Activated CD4-positive, alpha-beta T cell treated with anti-CD3 and anti-CD28 coated beads, Interleukin-2, amount 10 ng/mL, durations not matched to agents 7 days and 5 days (primary cell): ENCODE measurements around the gene KIF1A. TPM values are rescaled to one million over a fixed set of nuclear protein-coding genes. Genes with fewer than 3 reads are reported as not detected.

Experiments used
- CTCF ChIA-PET: fragments of 350-600 bp; sonication (Branson Sonifier 250); formaldehyde crosslinking; loops from one replicate; lab custom pipeline; 2021; ENCODE audit warnings: antibody characterized with exemption; lab: Charles Lee
- POLR2A ChIA-PET: fragments of 350-600 bp; sonication (Branson Sonifier 250); formaldehyde crosslinking; loops from one replicate; lab custom pipeline; 2021; ENCODE audit warnings: antibody characterized with exemption; lab: Charles Lee
- DNase-seq: peaks from one replicate; pipeline ENCODE4 v3.0.0-alpha.2; 2020
- H3K27ac Mint-ChIP-seq: one replicate; pipeline ENCODE4 v1.8.0; 2021; ENCODE audit warnings: mild to moderate bottlenecking, moderate library complexity, mixed read lengths
- H3K27me3 Mint-ChIP-seq: one replicate; pipeline ENCODE4 v1.8.0; 2021; ENCODE audit warnings: mixed read lengths
- H3K36me3 Mint-ChIP-seq: one replicate; pipeline ENCODE4 v1.8.0; 2021; ENCODE audit warnings: low read depth, mixed read lengths
- H3K4me1 Mint-ChIP-seq: one replicate; pipeline ENCODE4 v1.8.0; 2021; ENCODE audit warnings: mixed read lengths
- H3K4me3 Mint-ChIP-seq: one replicate; pipeline ENCODE4 v1.8.0; 2021; ENCODE audit warnings: mild to moderate bottlenecking, moderate library complexity, mixed read lengths
- H3K9me3 Mint-ChIP-seq: one replicate; pipeline ENCODE4 v1.8.0; 2021; ENCODE audit warnings: mixed read lengths
- total RNA-seq, 2 experiments: library from RNA; stranded (reverse); gene quantifications; one replicate each; pipeline ENCODE4 v1.2.3, GENCODE V29; 2021

The KIF1A gene
- total RNA-seq, 2 experiments from 2014 or later, result 0.37 to 0.40 TPM

- H3K27ac Mint-ChIP-seq, result no peak overlapping the region
- H3K36me3 Mint-ChIP-seq, result no peaks in the 10 kb centered on the region
- no peaks in the 10 kb centered on the region for H3K4me1 Mint-ChIP-seq
- ChIA-PET POLR2A (no interaction called here), CTCF (no interaction called here)
- DNase-seq, result no peak
- no peaks in the 10 kb centered on the region for H3K27me3 Mint-ChIP-seq
- no peaks in the 10 kb centered on the region for H3K9me3 Mint-ChIP-seq
- H3K4me3 Mint-ChIP-seq, result no peak overlapping the region
These were observed 89.4 kb downstream of the KIF1A start for GRCh38 chr2:240730501-240731177.

GRCh38 chr2:240728827-240729226 lies 91.2 kb downstream of the KIF1A start:
- DNase-seq, result no peak
- Mint-ChIP-seq H3K9me3 (no peaks in the 10 kb centered on the region), H3K27me3 (no peaks in the 10 kb centered on the region)

GRCh38 chr2:240728361-240728760 lies 91.7 kb downstream of the KIF1A start:
- H3K4me3 Mint-ChIP-seq, result no peak overlapping the region
- no peaks in the 10 kb centered on the region for H3K36me3 Mint-ChIP-seq
- no peaks in the 10 kb centered on the region for H3K27me3 Mint-ChIP-seq
- no peaks in the 10 kb centered on the region for H3K4me1 Mint-ChIP-seq
- POLR2A ChIA-PET, result no interaction called here
- H3K9me3 Mint-ChIP-seq, result no peaks in the 10 kb centered on the region
- CTCF ChIA-PET, result no interaction called here
- DNase-seq, result no peak
- H3K27ac Mint-ChIP-seq, result no peak overlapping the region

More at GRCh38 chr2:240728827-240729226, 91.2 kb downstream of the KIF1A start:
- Mint-ChIP-seq H3K27ac (no peak overlapping the region), H3K36me3 (no peaks in the 10 kb centered on the region), H3K4me3 (no peak overlapping the region), H3K4me1 (no peaks in the 10 kb centered on the region)
- ChIA-PET POLR2A (no interaction called here), CTCF (no interaction called here)

- POLR2A ChIA-PET, result no interaction called here
- H3K27me3 Mint-ChIP-seq, result no peaks in the 10 kb centered on the region
- H3K27ac Mint-ChIP-seq, result no peak overlapping the region
- no peaks in the 10 kb centered on the region for H3K36me3 Mint-ChIP-seq
- H3K4me3 Mint-ChIP-seq, result no peak overlapping the region
- DNase-seq, result no peak
- H3K4me1 Mint-ChIP-seq, result no peaks in the 10 kb centered on the region
- no peaks in the 10 kb centered on the region for H3K9me3 Mint-ChIP-seq
- CTCF ChIA-PET, result no interaction called here
These were observed 92.1 kb downstream of the KIF1A start for GRCh38 chr2:240727913-240728312.

- Mint-ChIP-seq H3K4me3 (no peak overlapping the region), H3K4me1 (no peaks in the 10 kb centered on the region), H3K27ac (no peak overlapping the region), H3K27me3 (no peaks in the 10 kb centered on the region), H3K36me3 (no peaks in the 10 kb centered on the region), H3K9me3 (no peaks in the 10 kb centered on the region)
- DNase-seq, result no peak
- ChIA-PET POLR2A (no interaction called here), CTCF (no interaction called here)
These were observed 92.6 kb downstream of the KIF1A start for GRCh38 chr2:240727439-240727838.

- H3K36me3 Mint-ChIP-seq, result no peaks in the 10 kb centered on the region
- no peak overlapping the region for H3K27ac Mint-ChIP-seq
- POLR2A ChIA-PET, result no interaction called here
- DNase-seq, result no peak
- H3K4me3 Mint-ChIP-seq, result no peak overlapping the region
- H3K9me3 Mint-ChIP-seq, result no peaks in the 10 kb centered on the region
- no peaks in the 10 kb centered on the region for H3K4me1 Mint-ChIP-seq
- no peaks in the 10 kb centered on the region for H3K27me3 Mint-ChIP-seq
- CTCF ChIA-PET, result no interaction called here
These were observed 93.1 kb downstream of the KIF1A start for GRCh38 chr2:240726876-240727275.

GRCh38 chr2:240725671-240726070 lies 94.3 kb downstream of the KIF1A start:
- Mint-ChIP-seq H3K4me3 (no peak overlapping the region), H3K4me1 (no peaks in the 10 kb centered on the region), H3K9me3 (no peaks in the 10 kb centered on the region), H3K27me3 (no peaks in the 10 kb centered on the region), H3K27ac (no peak overlapping the region), H3K36me3 (no peaks in the 10 kb centered on the region)
- ChIA-PET CTCF (no interaction called here), POLR2A (no interaction called here)
- DNase-seq, result no peak

GRCh38 chr2:240725266-240725665 lies 94.8 kb downstream of the KIF1A start:
- Mint-ChIP-seq H3K36me3 (no peaks in the 10 kb centered on the region), H3K27me3 (no peaks in the 10 kb centered on the region), H3K4me3 (no peak overlapping the region), H3K9me3 (no peaks in the 10 kb centered on the region), H3K4me1 (no peaks in the 10 kb centered on the region), H3K27ac (no peak overlapping the region)
- POLR2A ChIA-PET, result no interaction called here
- CTCF ChIA-PET, result no interaction called here
- DNase-seq, result no peak

- no peak overlapping the region for H3K4me3 Mint-ChIP-seq
- no peak for DNase-seq
- CTCF ChIA-PET, result no interaction called here
- no peak overlapping the region for H3K27ac Mint-ChIP-seq
- no peaks in the 10 kb centered on the region for H3K9me3 Mint-ChIP-seq
- no peaks in the 10 kb centered on the region for H3K4me1 Mint-ChIP-seq
- H3K27me3 Mint-ChIP-seq, result no peaks in the 10 kb centered on the region
- POLR2A ChIA-PET, result no interaction called here
- H3K36me3 Mint-ChIP-seq, result no peaks in the 10 kb centered on the region
These were observed 95.6 kb downstream of the KIF1A start for GRCh38 chr2:240724431-240724830.

- ChIA-PET CTCF (interaction anchor here (0.7 kb wide), 1 partner anchor 127 kb away, joined by 3 read pairs; no protein-coding TSS in a partner anchor), POLR2A (no interaction called here)
- no peaks in the 10 kb centered on the region for H3K27me3 Mint-ChIP-seq
- no peak for DNase-seq
- H3K36me3 Mint-ChIP-seq, result no peaks in the 10 kb centered on the region
- no peaks in the 10 kb centered on the region for H3K4me1 Mint-ChIP-seq
- no peak overlapping the region for H3K27ac Mint-ChIP-seq
- no peak overlapping the region for H3K4me3 Mint-ChIP-seq
- H3K9me3 Mint-ChIP-seq, result no peaks in the 10 kb centered on the region
These were observed 96.2 kb downstream of the KIF1A start for GRCh38 chr2:240723851-240724250.

GRCh38 chr2:240722796-240723735 lies 97.0 kb downstream of the KIF1A start:
- no peak for DNase-seq
- Mint-ChIP-seq H3K27me3 (no peaks in the 10 kb centered on the region), H3K9me3 (no peaks in the 10 kb centered on the region), H3K4me3 (no peak overlapping the region), H3K4me1 (no peaks in the 10 kb centered on the region), H3K36me3 (no peaks in the 10 kb centered on the region), H3K27ac (no peak overlapping the region)
- ChIA-PET POLR2A (no interaction called here), CTCF (interaction anchor here (0.7 kb wide), 1 partner anchor 126 kb away, joined by 3 read pairs; no protein-coding TSS in a partner anchor)

- no peak for DNase-seq
- Mint-ChIP-seq H3K4me3 (no peak overlapping the region), H3K27me3 (no peaks in the 10 kb centered on the region), H3K4me1 (no peaks in the 10 kb centered on the region), H3K9me3 (no peaks in the 10 kb centered on the region), H3K27ac (no peak overlapping the region), H3K36me3 (no peaks in the 10 kb centered on the region)
- ChIA-PET CTCF (no interaction called here), POLR2A (no interaction called here)
These were observed 97.6 kb downstream of the KIF1A start for GRCh38 chr2:240722376-240722775.

- no peaks in the 10 kb centered on the region for H3K36me3 Mint-ChIP-seq
- H3K27ac Mint-ChIP-seq, result no peak overlapping the region
- H3K27me3 Mint-ChIP-seq, result no peaks in the 10 kb centered on the region
- ChIA-PET POLR2A (no interaction called here), CTCF (interaction anchor here (1.2 kb wide), 1 partner anchor 35 kb away, joined by 3 read pairs; no protein-coding TSS in a partner anchor)
- H3K4me1 Mint-ChIP-seq, result no peaks in the 10 kb centered on the region
- no peak overlapping the region for H3K4me3 Mint-ChIP-seq
- DNase-seq, result no peak
- H3K9me3 Mint-ChIP-seq, result no peaks in the 10 kb centered on the region
These were observed 98.3 kb downstream of the KIF1A start for GRCh38 chr2:240721596-240722180.
